Measurements from ENCODE around the gene FBXW11.

DNA sequence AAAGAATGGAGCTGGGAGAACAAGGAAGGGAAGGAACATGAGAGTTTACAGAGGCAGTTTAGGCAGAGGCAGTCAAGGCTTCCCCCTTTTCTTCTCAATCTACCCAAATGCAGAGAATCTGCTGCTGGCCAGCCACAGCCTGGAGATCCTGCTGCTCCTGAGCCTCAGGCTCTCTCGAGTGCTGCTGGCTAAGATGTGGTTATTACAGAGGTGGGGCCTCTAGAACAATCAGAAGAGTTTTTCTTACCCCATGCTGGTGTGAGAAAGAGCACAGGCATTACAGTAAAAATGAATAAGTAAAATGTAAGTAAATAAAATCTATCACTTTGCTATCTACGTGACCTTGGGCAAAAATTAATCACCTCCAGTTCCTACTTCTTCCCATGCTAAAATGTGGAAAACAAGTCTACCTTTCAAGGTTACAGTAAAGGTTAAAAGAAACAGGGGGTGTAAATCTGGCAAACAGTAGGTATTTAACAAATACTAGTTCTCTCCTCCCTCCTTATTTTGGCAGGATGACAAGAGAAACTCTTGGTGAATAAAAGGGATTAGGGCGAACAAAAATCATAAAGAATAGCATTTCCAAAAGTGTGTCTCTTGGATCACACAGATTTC lies 31.1 kb downstream of the FBXW11 start:
- TF ChIP-seq, protein P1, sequence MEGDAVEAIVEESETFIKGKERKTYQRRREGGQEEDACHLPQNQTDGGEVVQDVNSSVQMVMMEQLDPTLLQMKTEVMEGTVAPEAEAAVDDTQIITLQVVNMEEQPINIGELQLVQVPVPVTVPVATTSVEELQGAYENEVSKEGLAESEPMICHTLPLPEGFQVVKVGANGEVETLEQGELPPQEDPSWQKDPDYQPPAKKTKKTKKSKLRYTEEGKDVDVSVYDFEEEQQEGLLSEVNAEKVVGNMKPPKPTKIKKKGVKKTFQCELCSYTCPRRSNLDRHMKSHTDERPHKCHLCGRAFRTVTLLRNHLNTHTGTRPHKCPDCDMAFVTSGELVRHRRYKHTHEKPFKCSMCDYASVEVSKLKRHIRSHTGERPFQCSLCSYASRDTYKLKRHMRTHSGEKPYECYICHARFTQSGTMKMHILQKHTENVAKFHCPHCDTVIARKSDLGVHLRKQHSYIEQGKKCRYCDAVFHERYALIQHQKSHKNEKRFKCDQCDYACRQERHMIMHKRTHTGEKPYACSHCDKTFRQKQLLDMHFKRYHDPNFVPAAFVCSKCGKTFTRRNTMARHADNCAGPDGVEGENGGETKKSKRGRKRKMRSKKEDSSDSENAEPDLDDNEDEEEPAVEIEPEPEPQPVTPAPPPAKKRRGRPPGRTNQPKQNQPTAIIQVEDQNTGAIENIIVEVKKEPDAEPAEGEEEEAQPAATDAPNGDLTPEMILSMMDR (IDR thresholded peaks at IDR 0.05): no peak
- TF ChIP-seq POLR2A (IDR thresholded peaks at IDR 0.05): no peak

Measured in body of pancreas (tissue), 4 donors.